Gastrocnemius medialis (tissue), 4 donors: ENCODE data around the gene RPL39L. TPM values are rescaled to one million over a fixed set of nuclear protein-coding genes. Genes with fewer than 3 reads are reported as not detected.

Experiments
- ATAC-seq, 2 donors: fragments of 150-250 bp; one replicate each; pipeline ENCODE4 v1.9.1; 2016
- DNase-seq, 2 donors: peaks; one replicate each; pipeline ENCODE4 v3.0.0-alpha.2; 2019
- H3K27ac ChIP-seq, 4 donors: fragments of 200-600 bp; sonication (generic); 1 replicate in 1 of 4; 2 replicates in 3 of 4; pipeline ENCODE4 v1.5.1; 2016 to 2018; ENCODE audit warnings: mild to moderate bottlenecking in 2 of 4, moderate library complexity in 1 of 4
- H3K27me3 ChIP-seq, 3 donors: fragments of 200-600 bp; sonication (generic) in 2 of 3; 1 replicate in 1 of 3; 2 replicates in 2 of 3; pipeline versions ENCODE4 v1.5.1 to v1.6.0; 2016 to 2019; ENCODE audit warnings: mild to moderate bottlenecking in 1 of 3, moderate library complexity in 1 of 3
- H3K36me3 ChIP-seq, 2 donors: fragments of 200-600 bp; sonication (generic) in 1 of 2; one replicate each; pipeline ENCODE4 v1.5.1; 2017 to 2018
- H3K4me1 ChIP-seq, 2 donors: fragments of 200-600 bp; sonication (generic) in 1 of 2; one replicate each; pipeline ENCODE4 v1.5.1; 2016 to 2017; ENCODE audit warnings: mild to moderate bottlenecking in 2 of 2
- H3K4me3 ChIP-seq, 4 donors: fragments of 200-600 bp; sonication (generic) in 3 of 4; 1 replicate in 1 of 4; 2 replicates in 3 of 4; pipeline ENCODE4 v1.5.1; 2016 to 2019; ENCODE audit warnings: mild to moderate bottlenecking in 2 of 4
- H3K9me3 ChIP-seq, 3 donors: fragments of 200-600 bp; sonication (generic) in 2 of 3; 1 replicate in 1 of 3; 2 replicates in 2 of 3; pipeline ENCODE4 v1.5.1; 2016 to 2019
- CTCF ChIP-seq, 5 experiments: fragments of 450-650 bp in 3 of 5; fragments of 200-600 bp in 2 of 5; sonication (generic) in 2 of 5; IDR thresholded peaks in 4 of 5; conservative IDR thresholded peaks in 1 of 5; 1 replicate in 4 of 5; 2 replicates in 1 of 5; pipeline ENCODE4 v1.5.1; 2016 to 2019; ENCODE audit warnings: antibody characterized with exemption in 5 of 5, mild to moderate bottlenecking in 3 of 5, moderate library complexity in 3 of 5
- POLR2A ChIP-seq, 2 donors: fragments of 450-650 bp; IDR thresholded peaks; one replicate each; pipeline ENCODE4 v1.6.1; 2017; ENCODE audit warnings: antibody characterized with exemption in 2 of 2, mild to moderate bottlenecking in 2 of 2, moderate library complexity in 2 of 2
- in situ Hi-C, 4 donors: fragments of 200-750 bp; cut with MboI; loops; one replicate each; pipeline versions ENCODE4 v1.15.0 to v1.8.0; 2017; ENCODE audit warnings: low sequenced_read_pairs in 4 of 4
- intact Hi-C: fragments of 100-400 bp; cut with DNase I; formaldehyde crosslinking; loops from one replicate; pipeline ENCODE4 v1.15.1; 2023; ENCODE audit warnings: low total_unique reads
- total RNA-seq, 4 donors: library from RNA; depleted of rRNA; stranded (reverse); fragments of >200 nt; gene quantifications; one replicate each; pipeline versions ENCODE4 v1.1.0 to v1.2.3, GENCODE V29; 2016

Gene RPL39L
- total RNA-seq, 4 donors from 2014 or later: 0.71 to 1.6 TPM; not detected in 2

DNA sequence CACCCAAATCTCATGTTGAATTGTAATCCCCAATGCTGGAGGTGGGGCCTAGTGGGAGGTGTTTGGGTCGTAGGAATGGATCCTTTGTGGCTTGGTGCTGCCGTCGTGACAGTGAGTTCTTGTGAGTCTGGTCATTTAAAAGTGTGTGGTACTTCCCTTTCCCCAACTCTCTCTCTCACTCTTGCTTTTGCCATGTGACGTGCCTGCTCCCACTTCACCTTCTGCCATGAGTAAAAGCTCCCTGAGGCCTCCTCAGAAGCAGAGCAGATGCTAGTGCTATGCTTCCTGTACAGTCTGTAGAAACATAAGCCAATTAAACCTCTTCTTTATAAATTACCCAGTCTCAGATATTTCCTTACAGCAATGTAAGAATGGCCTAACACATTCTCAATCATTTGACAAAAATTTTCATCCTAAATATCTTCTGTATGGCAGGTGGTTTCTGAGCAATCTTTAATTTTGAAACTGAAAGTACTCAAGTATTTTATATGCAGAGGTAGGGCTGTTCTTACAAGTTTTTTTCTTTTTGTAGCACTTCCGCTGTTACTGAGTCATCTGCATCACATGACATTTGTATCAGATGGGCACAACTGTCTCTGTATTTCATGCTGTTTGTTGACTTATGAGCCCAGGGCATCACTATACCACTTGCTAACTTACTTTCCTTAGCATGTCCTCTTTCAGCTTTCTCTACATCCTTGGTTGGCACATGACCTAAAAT, 8.8 kb downstream of the RPL39L start:
- ATAC-seq (peak; percentile 66 to 75), DNase-seq (no peak)
- H3K27ac ChIP-seq: peak overlapping the region in 2 of 4 donors; percentile 33 to 50
- in situ Hi-C loops: no loop called here
- H3K4me1 ChIP-seq: no peaks in the 10 kb centered on the region
- no peaks in the 10 kb centered on the region for H3K36me3 ChIP-seq
- H3K9me3 ChIP-seq: no peaks in the 10 kb centered on the region
- H3K27me3 ChIP-seq: no peaks in the 10 kb centered on the region
- intact Hi-C loops: no loop called here
- H3K4me3 ChIP-seq: no peak overlapping the region
- TF ChIP-seq POLR2A (IDR thresholded peaks at IDR 0.05) (no peak), CTCF (IDR thresholded peaks at IDR 0.05 in 4 of 5, conservative IDR thresholded peaks at IDR 0.05 in 1 of 5) (no peak)

- intact Hi-C loops (no loop called here), in situ Hi-C loops (no loop called here)
- no peak for ATAC-seq
- Histone ChIP-seq H3K27ac (no peak overlapping the region), H3K9me3 (no peaks in the 10 kb centered on the region), H3K27me3 (no peaks in the 10 kb centered on the region), H3K4me3 (no peak overlapping the region), H3K4me1 (no peaks in the 10 kb centered on the region), H3K36me3 (no peaks in the 10 kb centered on the region)
- DNase-seq: no peak
- TF ChIP-seq POLR2A (IDR thresholded peaks at IDR 0.05) (no peak), CTCF (IDR thresholded peaks at IDR 0.05 in 4 of 5, conservative IDR thresholded peaks at IDR 0.05 in 1 of 5) (no peak)
Measured at GRCh38 chr3:187125319-187126031, 13.8 kb downstream of the RPL39L start.

GRCh38 chr3:187122261-187122660, 17.0 kb downstream of the RPL39L start:
- no peak for TF ChIP-seq POLR2A (IDR thresholded peaks at IDR 0.05)
- TF ChIP-seq CTCF (IDR thresholded peaks at IDR 0.05 in 4 of 5, conservative IDR thresholded peaks at IDR 0.05 in 1 of 5): no peak
- H3K9me3 ChIP-seq: no peaks in the 10 kb centered on the region
- no peaks in the 10 kb centered on the region for H3K27me3 ChIP-seq
- no peak overlapping the region for H3K27ac ChIP-seq
- no peak overlapping the region for H3K4me3 ChIP-seq
- DNase-seq (no peak), ATAC-seq (no peak)
- H3K4me1 ChIP-seq: no peaks in the 10 kb centered on the region
- no peaks in the 10 kb centered on the region for H3K36me3 ChIP-seq
- intact Hi-C loops (no loop called here), in situ Hi-C loops (no loop called here)

DNA sequence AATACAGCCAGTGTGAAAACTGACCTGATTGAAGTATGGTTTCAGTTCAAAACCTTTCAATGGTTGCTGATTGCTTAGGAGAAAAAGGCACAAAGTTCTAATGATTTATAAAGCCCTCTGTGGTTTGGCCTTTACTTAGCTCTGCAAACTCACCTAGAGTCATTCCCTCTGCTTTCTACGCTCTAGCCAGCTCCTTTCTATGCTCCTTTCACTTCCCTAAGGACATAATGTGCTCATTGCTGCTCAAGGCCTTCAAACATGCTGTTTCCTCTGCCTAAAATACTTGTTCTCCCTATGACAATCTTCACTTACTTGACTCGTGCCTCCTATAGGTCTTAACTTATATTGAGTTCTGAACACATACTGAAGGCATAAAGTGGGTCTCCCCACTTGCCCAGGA, 19.0 kb downstream of the RPL39L start:
- DNase-seq (no peak), ATAC-seq (no peak)
- Histone ChIP-seq H3K4me3 (no peak overlapping the region), H3K27me3 (no peaks in the 10 kb centered on the region), H3K27ac (no peak overlapping the region), H3K36me3 (no peaks in the 10 kb centered on the region), H3K4me1 (no peaks in the 10 kb centered on the region), H3K9me3 (no peaks in the 10 kb centered on the region)
- intact Hi-C loops (no loop called here), in situ Hi-C loops (no loop called here)
- TF ChIP-seq POLR2A (IDR thresholded peaks at IDR 0.05) (no peak), CTCF (IDR thresholded peaks at IDR 0.05 in 4 of 5, conservative IDR thresholded peaks at IDR 0.05 in 1 of 5) (no peak)
